ENCODE data around the gene TPCN2.

TPCN2 gene

DNA sequence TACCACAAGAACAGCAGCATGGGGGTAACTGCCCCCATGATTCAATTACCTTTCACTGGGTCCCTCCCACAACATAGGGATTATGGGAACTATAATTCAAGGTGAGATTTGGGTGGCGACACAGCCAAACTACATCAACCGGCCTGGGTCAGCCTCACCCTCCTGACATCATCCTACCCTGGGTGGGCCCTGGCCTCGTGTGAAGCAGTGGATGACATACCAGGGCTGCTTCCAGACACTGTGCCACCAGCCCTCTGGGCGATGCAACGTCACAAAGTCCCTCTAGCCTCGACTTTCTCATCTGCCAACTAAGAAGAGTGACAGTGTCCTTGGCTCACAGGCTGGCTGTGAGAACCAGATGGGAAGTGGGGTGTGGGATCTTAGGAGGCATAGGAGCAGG lies 8.7 kb upstream of the TPCN2 start:
- Histone ChIP-seq H3K4ac (ENCODE audit: low read depth in 1 of 2, low read length in 2 of 2) (no peak overlapping the region), H3K4me1 (ENCODE audit: control insufficient read depth, insufficient read depth, low read depth, low read length) (peaks cover 20% of the 10 kb centered on the region), H3K9ac (ENCODE audit: low read length) (peak overlapping the region; percentile 63), H3K9me3 (ENCODE audit: control insufficient read depth, low read length) (no peaks in the 10 kb centered on the region), H3K79me1 (replicated peaks; ENCODE audit: low read length, poor library complexity, severe bottlenecking) (no peaks in the 10 kb centered on the region), H2AFZ (ENCODE audit: low read depth, low read length) (no peak overlapping the region), H3K4me2 (ENCODE audit: low read length, poor library complexity, severe bottlenecking) (no peak overlapping the region), H2BK15ac (ENCODE audit: low read depth, poor library complexity, severe bottlenecking) (no peak overlapping the region), H2AK5ac (ENCODE audit: low read length, severe bottlenecking) (peak overlapping the region; percentile 31), H2BK12ac (ENCODE audit: low read length in 2 of 2) (peak overlapping the region in 1 of 2 experiments; percentile 51), H2BK120ac (ENCODE audit: low read depth, low read length) (no peak overlapping the region), H2BK5ac (ENCODE audit: low read depth, low read length, poor library complexity, severe bottlenecking) (no peak overlapping the region), H3K36me3 (ENCODE audit: control insufficient read depth in 1 of 2, insufficient read depth in 2 of 2, low read depth in 1 of 2, low read length in 2 of 2) (no peaks in the 10 kb centered on the region), H4K91ac (ENCODE audit: low read length) (no peak overlapping the region), H4K8ac (ENCODE audit: low read length) (peak overlapping the region; percentile 73), H3K4me3 (ENCODE audit: insufficient read depth in 1 of 2, low read depth in 1 of 2, low read length in 2 of 2) (no peak overlapping the region), H3K27me3 (ENCODE audit: control insufficient read depth in 1 of 2, insufficient read depth in 1 of 2, low read length in 2 of 2) (no peaks in the 10 kb centered on the region), H3K18ac (ENCODE audit: low read depth in 1 of 2, low read length in 2 of 2) (peak overlapping the region in 1 of 2 experiments; percentile 7), H3K27ac (ENCODE audit: low read length, poor library complexity, severe bottlenecking) (no peak overlapping the region), H3K14ac (ENCODE audit: low read length in 2 of 2) (no peak overlapping the region), H3K23ac (ENCODE audit: low read length in 2 of 2) (no peak overlapping the region)
- WGBS: 96% methylated on average over 5 of the region's 6 CpGs
- no peak for DNase-seq

DNA sequence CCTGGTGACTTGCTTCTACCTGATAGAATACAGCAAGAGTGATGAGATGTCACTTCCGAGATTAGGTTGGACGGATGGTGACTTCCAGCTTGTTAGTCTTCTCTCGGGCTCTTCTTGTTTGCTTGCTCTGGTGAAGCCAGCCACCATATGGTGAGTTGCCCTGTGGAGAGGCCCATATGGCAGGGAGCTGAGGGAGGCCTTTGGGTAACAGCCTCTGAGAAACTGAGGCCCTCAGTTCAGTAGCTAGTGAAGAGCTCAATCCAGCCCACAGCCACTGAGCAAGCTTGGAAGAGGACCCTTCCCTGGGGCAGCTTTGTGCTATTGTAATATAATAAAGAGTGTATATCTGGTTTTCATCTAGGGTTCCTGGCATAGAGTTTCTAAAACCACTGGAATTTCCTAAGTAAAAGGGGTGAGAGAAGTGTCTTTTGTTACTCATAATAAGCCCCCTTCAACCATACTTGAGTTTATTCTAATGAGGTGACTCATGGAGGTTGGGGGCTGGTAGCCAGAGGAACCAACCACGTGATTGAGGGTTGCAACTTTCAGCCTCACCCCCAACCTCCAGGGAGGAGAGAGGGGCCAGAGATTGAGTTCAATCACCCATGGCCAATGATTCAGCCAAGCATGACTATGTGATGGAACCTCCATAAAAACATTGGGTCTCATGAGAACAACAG lies 8.0 kb upstream of the TPCN2 start:
- Histone ChIP-seq H3K9ac (ENCODE audit: low read length) (peak overlapping the region; percentile 64), H3K27ac (ENCODE audit: low read length, poor library complexity, severe bottlenecking) (peak overlapping the region; percentile 28), H4K91ac (ENCODE audit: low read length) (no peak overlapping the region), H3K4ac (ENCODE audit: low read depth in 1 of 2, low read length in 2 of 2) (no peak overlapping the region), H3K79me1 (replicated peaks; ENCODE audit: low read length, poor library complexity, severe bottlenecking) (no peaks in the 10 kb centered on the region), H2BK5ac (ENCODE audit: low read depth, low read length, poor library complexity, severe bottlenecking) (no peak overlapping the region), H3K4me3 (ENCODE audit: insufficient read depth in 1 of 2, low read depth in 1 of 2, low read length in 2 of 2) (peak overlapping the region in 1 of 2 experiments; percentile 12), H3K36me3 (ENCODE audit: control insufficient read depth in 1 of 2, insufficient read depth in 2 of 2, low read depth in 1 of 2, low read length in 2 of 2) (no peaks in the 10 kb centered on the region), H2BK12ac (ENCODE audit: low read length in 2 of 2) (peak overlapping the region in 1 of 2 experiments; percentile 81), H3K27me3 (ENCODE audit: control insufficient read depth in 1 of 2, insufficient read depth in 1 of 2, low read length in 2 of 2) (no peaks in the 10 kb centered on the region), H4K8ac (ENCODE audit: low read length) (peak overlapping the region; percentile 73), H3K18ac (ENCODE audit: low read depth in 1 of 2, low read length in 2 of 2) (peak overlapping the region; percentile 19 to 29), H3K14ac (ENCODE audit: low read length in 2 of 2) (no peak overlapping the region), H2BK120ac (ENCODE audit: low read depth, low read length) (no peak overlapping the region), H2AFZ (ENCODE audit: low read depth, low read length) (no peak overlapping the region), H2AK5ac (ENCODE audit: low read length, severe bottlenecking) (peak overlapping the region; percentile 54), H3K4me1 (ENCODE audit: control insufficient read depth, insufficient read depth, low read depth, low read length) (peaks cover 17% of the 10 kb centered on the region), H3K23ac (ENCODE audit: low read length in 2 of 2) (no peak overlapping the region), H2BK15ac (ENCODE audit: low read depth, poor library complexity, severe bottlenecking) (no peak overlapping the region), H3K9me3 (ENCODE audit: control insufficient read depth, low read length) (no peaks in the 10 kb centered on the region), H3K4me2 (ENCODE audit: low read length, poor library complexity, severe bottlenecking) (peak overlapping the region; percentile 18)
- peak; percentile 73 for DNase-seq
- WGBS: 63% methylated on average over 4 of the region's 4 CpGs

DNA sequence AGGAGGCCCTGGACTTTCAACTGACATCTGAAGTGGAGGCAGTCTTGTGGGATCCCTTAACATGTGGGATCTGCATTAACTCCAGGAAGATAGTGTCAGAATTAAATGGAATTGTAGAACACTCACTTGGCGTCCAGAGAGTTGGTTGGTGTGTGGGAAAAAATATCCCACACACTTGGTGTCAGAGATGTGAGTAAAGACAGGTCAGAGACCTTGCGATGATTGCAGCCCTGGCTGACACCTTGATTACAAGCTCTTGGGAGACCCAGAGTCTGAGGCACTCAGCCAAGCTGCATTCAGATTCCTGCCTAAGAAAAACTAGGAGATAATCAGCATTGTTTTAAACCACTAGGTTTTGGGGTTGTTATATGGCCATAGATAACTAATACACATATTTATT lies 7.2 kb upstream of the TPCN2 start:
- whole genome bisulfite sequencing: 83% methylated on average over 2 of the region's 2 CpGs
- no peak overlapping the region for H2AFZ ChIP-seq (ENCODE audit: low read depth, low read length)
- no peak overlapping the region for H2BK5ac ChIP-seq (ENCODE audit: low read depth, low read length, poor library complexity, severe bottlenecking)
- H4K8ac ChIP-seq (ENCODE audit: low read length): peak overlapping the region; percentile 12
- H3K9me3 ChIP-seq (ENCODE audit: control insufficient read depth, low read length): no peaks in the 10 kb centered on the region
- H3K18ac ChIP-seq (ENCODE audit: low read depth in 1 of 2, low read length in 2 of 2): no peak overlapping the region
- H3K4me1 ChIP-seq (ENCODE audit: control insufficient read depth, insufficient read depth, low read depth, low read length): peaks cover 15% of the 10 kb centered on the region
- H3K27me3 ChIP-seq (ENCODE audit: control insufficient read depth in 1 of 2, insufficient read depth in 1 of 2, low read length in 2 of 2): no peaks in the 10 kb centered on the region
- H3K23ac ChIP-seq (ENCODE audit: low read length in 2 of 2): no peak overlapping the region
- no peaks in the 10 kb centered on the region for H3K36me3 ChIP-seq (ENCODE audit: control insufficient read depth in 1 of 2, insufficient read depth in 2 of 2, low read depth in 1 of 2, low read length in 2 of 2)
- H3K79me1 ChIP-seq (replicated peaks; ENCODE audit: low read length, poor library complexity, severe bottlenecking): no peaks in the 10 kb centered on the region
- H3K4me2 ChIP-seq (ENCODE audit: low read length, poor library complexity, severe bottlenecking): no peak overlapping the region
- H3K4ac ChIP-seq (ENCODE audit: low read depth in 1 of 2, low read length in 2 of 2): no peak overlapping the region
- no peak overlapping the region for H2BK120ac ChIP-seq (ENCODE audit: low read depth, low read length)
- DNase-seq: peak; percentile 15
- peak overlapping the region; percentile 30 for H3K27ac ChIP-seq (ENCODE audit: low read length, poor library complexity, severe bottlenecking)
- H3K4me3 ChIP-seq (ENCODE audit: insufficient read depth in 1 of 2, low read depth in 1 of 2, low read length in 2 of 2): no peak overlapping the region
- no peak overlapping the region for H2BK12ac ChIP-seq (ENCODE audit: low read length in 2 of 2)
- no peak overlapping the region for H4K91ac ChIP-seq (ENCODE audit: low read length)
- peak overlapping the region; percentile 37 for H2AK5ac ChIP-seq (ENCODE audit: low read length, severe bottlenecking)
- no peak overlapping the region for H3K14ac ChIP-seq (ENCODE audit: low read length in 2 of 2)
- no peak overlapping the region for H2BK15ac ChIP-seq (ENCODE audit: low read depth, poor library complexity, severe bottlenecking)
- H3K9ac ChIP-seq (ENCODE audit: low read length): peak overlapping the region; percentile 64

DNA sequence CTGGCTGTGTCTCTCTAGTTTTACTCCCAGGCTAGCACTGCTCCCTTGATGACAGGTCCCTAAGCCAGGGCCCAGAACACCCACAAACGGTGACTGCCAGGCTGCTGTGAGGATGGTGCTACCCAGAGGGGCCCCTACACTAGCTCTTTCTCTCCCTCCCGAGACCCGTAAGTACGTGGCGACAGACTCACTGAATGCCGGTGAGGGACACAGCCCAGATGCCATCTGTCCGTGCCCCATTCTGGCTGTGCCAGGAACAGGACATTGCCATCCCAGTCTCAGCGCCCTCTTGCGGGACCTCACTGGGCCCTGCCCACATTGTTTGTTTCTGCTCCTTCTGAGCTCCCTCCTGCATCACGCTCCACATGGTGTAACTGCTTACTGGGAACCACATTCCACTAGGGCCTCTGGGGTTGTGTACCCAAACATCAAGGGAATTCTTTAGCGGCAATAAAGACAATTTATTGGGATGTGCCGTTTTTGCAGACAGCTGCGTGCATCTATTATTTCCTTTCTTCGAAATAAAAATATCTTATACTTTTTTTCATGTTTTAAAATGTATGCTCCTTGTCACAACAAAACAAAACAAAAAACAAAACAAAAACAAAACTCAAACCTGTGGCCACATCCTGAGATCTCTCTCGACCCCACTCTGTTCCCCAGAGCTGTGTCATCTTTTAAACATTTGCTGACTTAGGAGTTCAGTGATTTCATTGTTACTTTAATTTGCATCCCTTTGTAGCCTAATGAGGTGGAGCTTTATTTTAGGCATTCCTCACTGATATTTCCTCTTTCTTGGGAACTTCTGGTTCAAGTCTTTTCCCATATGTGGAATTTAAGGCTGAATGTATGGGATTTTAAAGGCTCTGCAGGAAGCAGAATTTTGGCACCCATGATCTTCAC lies 4.4 kb upstream of the TPCN2 start:
- Histone ChIP-seq H3K14ac (ENCODE audit: low read length in 2 of 2) (no peak overlapping the region), H4K91ac (ENCODE audit: low read length) (no peak overlapping the region), H2BK120ac (ENCODE audit: low read depth, low read length) (no peak overlapping the region), H3K23ac (ENCODE audit: low read length in 2 of 2) (no peak overlapping the region), H3K4me1 (ENCODE audit: control insufficient read depth, insufficient read depth, low read depth, low read length) (peaks cover 17% of the 10 kb centered on the region), H3K9me3 (ENCODE audit: control insufficient read depth, low read length) (no peaks in the 10 kb centered on the region), H3K27ac (ENCODE audit: low read length, poor library complexity, severe bottlenecking) (no peak overlapping the region), H3K27me3 (ENCODE audit: control insufficient read depth in 1 of 2, insufficient read depth in 1 of 2, low read length in 2 of 2) (no peaks in the 10 kb centered on the region), H3K36me3 (ENCODE audit: control insufficient read depth in 1 of 2, insufficient read depth in 2 of 2, low read depth in 1 of 2, low read length in 2 of 2) (no peaks in the 10 kb centered on the region), H3K9ac (ENCODE audit: low read length) (peak overlapping the region; percentile 12), H2BK5ac (ENCODE audit: low read depth, low read length, poor library complexity, severe bottlenecking) (no peak overlapping the region), H2BK15ac (ENCODE audit: low read depth, poor library complexity, severe bottlenecking) (no peak overlapping the region), H2AK5ac (ENCODE audit: low read length, severe bottlenecking) (no peak overlapping the region), H3K4ac (ENCODE audit: low read depth in 1 of 2, low read length in 2 of 2) (no peak overlapping the region), H3K18ac (ENCODE audit: low read depth in 1 of 2, low read length in 2 of 2) (peak overlapping the region in 1 of 2 experiments; percentile 13), H4K8ac (ENCODE audit: low read length) (peak overlapping the region; percentile 77), H3K79me1 (replicated peaks; ENCODE audit: low read length, poor library complexity, severe bottlenecking) (peaks cover 6% of the 10 kb centered on the region), H3K4me3 (ENCODE audit: insufficient read depth in 1 of 2, low read depth in 1 of 2, low read length in 2 of 2) (no peak overlapping the region), H2BK12ac (ENCODE audit: low read length in 2 of 2) (peak overlapping the region; percentile 46 to 49), H2AFZ (ENCODE audit: low read depth, low read length) (no peak overlapping the region), H3K4me2 (ENCODE audit: low read length, poor library complexity, severe bottlenecking) (no peak overlapping the region)
- DNase-seq: peak; percentile 84
- WGBS: 24% methylated on average over 11 of the region's 15 CpGs
